Loucy (cell line): ENCODE data around the gene ZNF692.

Source experiments
- EZH2phosphoT487 ChIP-seq: fragments of 200-600 bp; IDR thresholded peaks from 2 replicates; pipeline ENCODE4 v1.6.1; 2018; ENCODE audit warnings: antibody characterized with exemption, mild to moderate bottlenecking, moderate library complexity, borderline replicate concordance
- TF ChIP-seq, protein P1 (sequence below): fragments of 200-600 bp; sonication (generic); conservative IDR thresholded peaks from 2 replicates; pipeline ENCODE4 v1.5.1; 2014; ENCODE audit warnings: mild to moderate bottlenecking, antibody characterized with exemption, low read length

DNA sequence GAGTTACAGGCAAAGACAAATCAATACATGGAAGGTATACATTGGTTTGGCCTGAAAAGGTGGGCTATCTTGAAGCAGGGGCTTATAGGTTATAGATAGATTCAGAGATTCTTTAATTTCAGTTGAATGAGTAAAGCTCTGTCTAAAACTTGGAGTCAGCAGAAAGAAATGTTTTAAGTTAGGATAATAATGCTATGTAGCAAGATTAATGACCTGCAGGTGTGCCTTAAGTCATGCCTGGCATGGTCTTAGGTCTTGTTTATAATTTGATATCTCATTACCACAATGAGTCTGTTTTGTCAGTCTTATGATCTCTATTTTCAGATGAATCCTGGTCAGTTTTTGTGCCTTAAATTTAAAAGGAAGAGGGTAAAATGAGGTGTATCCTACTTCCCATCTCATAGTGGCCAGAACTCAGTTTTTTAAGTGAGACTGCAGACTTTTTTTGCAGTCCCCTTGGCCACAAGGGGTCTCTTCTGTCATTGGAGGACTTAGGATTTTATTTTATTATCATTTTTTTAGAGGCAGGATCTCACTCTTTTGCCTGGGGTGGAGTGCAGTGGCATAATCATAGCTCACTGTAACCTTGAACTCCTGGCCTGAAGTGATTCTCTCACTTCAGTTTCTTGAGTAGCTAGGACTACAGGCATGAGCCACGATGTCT, 25.9 kb upstream of the ZNF692 start:
- TF ChIP-seq, protein P1, sequence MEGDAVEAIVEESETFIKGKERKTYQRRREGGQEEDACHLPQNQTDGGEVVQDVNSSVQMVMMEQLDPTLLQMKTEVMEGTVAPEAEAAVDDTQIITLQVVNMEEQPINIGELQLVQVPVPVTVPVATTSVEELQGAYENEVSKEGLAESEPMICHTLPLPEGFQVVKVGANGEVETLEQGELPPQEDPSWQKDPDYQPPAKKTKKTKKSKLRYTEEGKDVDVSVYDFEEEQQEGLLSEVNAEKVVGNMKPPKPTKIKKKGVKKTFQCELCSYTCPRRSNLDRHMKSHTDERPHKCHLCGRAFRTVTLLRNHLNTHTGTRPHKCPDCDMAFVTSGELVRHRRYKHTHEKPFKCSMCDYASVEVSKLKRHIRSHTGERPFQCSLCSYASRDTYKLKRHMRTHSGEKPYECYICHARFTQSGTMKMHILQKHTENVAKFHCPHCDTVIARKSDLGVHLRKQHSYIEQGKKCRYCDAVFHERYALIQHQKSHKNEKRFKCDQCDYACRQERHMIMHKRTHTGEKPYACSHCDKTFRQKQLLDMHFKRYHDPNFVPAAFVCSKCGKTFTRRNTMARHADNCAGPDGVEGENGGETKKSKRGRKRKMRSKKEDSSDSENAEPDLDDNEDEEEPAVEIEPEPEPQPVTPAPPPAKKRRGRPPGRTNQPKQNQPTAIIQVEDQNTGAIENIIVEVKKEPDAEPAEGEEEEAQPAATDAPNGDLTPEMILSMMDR = peak; percentile 61
- no peak for TF ChIP-seq EZH2phosphoT487
